Measurements from ENCODE around the gene ILRUN. TPM values are rescaled to one million over a fixed set of nuclear protein-coding genes. Genes with fewer than 3 reads are reported as not detected.

The ILRUN gene
- total RNA-seq, 1 donor from 2014 or later, result 37.7 TPM

DNA sequence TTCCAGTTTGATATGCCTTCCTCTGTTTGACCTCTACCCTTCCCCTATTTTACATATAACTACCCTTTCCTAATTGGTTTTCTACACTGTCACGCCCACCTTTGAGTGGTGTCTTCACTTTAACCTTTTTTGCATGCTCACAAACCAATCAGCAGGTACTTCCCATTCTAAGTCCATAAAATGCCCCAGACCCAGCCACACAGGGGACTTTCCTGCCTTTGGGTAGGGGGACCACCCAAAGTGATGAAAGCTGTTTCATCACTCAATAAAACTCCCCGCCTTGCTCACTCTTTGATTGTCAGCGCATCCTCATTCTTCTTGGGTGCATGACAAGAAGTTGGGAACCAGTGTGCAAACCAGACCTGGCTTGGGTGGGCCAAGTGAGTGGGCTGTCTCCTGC, 40.3 kb upstream of the ILRUN start:
- no peaks in the 10 kb centered on the region for H3K4me1 Mint-ChIP-seq (ENCODE audit: low read depth, unreplicated experiment)
- H3K9me3 Mint-ChIP-seq (ENCODE audit: unreplicated experiment), result no peaks in the 10 kb centered on the region
- no peaks in the 10 kb centered on the region for H3K27me3 Mint-ChIP-seq (ENCODE audit: unreplicated experiment)
- no peak overlapping the region for H3K4me3 Mint-ChIP-seq (ENCODE audit: unreplicated experiment)
- TF ChIP-seq CTCF (IDR thresholded peaks at IDR 0.05; ENCODE audit: partially characterized antibody, unreplicated experiment), result no peak
- H3K36me3 Mint-ChIP-seq (ENCODE audit: unreplicated experiment), result no peaks in the 10 kb centered on the region
- no peak for DNase-seq
- no peak overlapping the region for H3K27ac Mint-ChIP-seq (ENCODE audit: unreplicated experiment)

DNA sequence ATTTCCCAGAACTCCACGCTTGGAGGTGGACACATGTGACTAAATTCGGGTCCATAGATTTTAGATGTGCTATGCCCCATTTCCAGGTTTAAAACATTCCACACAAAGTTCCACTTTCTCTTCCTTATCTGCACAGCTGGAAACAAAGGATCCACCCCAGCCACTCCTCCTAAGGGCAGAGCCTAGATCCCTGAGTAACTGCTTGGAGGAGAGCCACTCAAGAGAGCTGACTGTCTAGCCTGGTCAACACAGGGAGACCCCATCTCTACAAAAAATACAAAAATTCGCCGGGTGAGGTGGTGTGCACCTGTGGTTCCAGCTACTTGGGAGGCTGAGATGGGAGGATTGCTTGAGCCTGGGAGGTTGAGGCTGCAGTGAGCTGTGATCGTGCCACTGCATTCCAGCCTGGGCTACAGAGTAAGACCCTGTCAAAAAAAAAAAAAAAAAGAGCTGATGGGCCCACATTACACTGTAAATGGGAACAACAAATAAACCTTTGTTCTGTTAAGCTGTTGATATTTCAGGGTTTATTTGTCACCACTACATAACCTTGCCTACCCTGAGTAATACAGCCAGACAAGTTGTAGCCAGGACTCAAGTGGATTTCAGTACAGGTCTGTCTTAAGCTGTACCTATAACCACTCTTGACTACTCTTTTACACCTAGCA, 35.0 kb upstream of the ILRUN start:
- Mint-ChIP-seq H3K4me1 (ENCODE audit: low read depth, unreplicated experiment) (no peaks in the 10 kb centered on the region), H3K27me3 (ENCODE audit: unreplicated experiment) (no peaks in the 10 kb centered on the region), H3K36me3 (ENCODE audit: unreplicated experiment) (no peaks in the 10 kb centered on the region), H3K27ac (ENCODE audit: unreplicated experiment) (no peak overlapping the region), H3K9me3 (ENCODE audit: unreplicated experiment) (no peaks in the 10 kb centered on the region), H3K4me3 (ENCODE audit: unreplicated experiment) (no peak overlapping the region)
- no peak for TF ChIP-seq CTCF (IDR thresholded peaks at IDR 0.05; ENCODE audit: partially characterized antibody, unreplicated experiment)
- DNase-seq, result no peak

- Mint-ChIP-seq H3K4me1 (ENCODE audit: low read depth, unreplicated experiment) (no peaks in the 10 kb centered on the region), H3K9me3 (ENCODE audit: unreplicated experiment) (peaks cover 2% of the 10 kb centered on the region), H3K27ac (ENCODE audit: unreplicated experiment) (no peak overlapping the region), H3K27me3 (ENCODE audit: unreplicated experiment) (peaks cover 2% of the 10 kb centered on the region), H3K36me3 (ENCODE audit: unreplicated experiment) (peaks cover 5% of the 10 kb centered on the region), H3K4me3 (ENCODE audit: unreplicated experiment) (no peak overlapping the region)
- no peak for DNase-seq
- TF ChIP-seq CTCF (IDR thresholded peaks at IDR 0.05; ENCODE audit: partially characterized antibody, unreplicated experiment), result no peak
These were observed 33.3 kb upstream of the ILRUN start for GRCh38 chr6:34729631-34730470.

DNA sequence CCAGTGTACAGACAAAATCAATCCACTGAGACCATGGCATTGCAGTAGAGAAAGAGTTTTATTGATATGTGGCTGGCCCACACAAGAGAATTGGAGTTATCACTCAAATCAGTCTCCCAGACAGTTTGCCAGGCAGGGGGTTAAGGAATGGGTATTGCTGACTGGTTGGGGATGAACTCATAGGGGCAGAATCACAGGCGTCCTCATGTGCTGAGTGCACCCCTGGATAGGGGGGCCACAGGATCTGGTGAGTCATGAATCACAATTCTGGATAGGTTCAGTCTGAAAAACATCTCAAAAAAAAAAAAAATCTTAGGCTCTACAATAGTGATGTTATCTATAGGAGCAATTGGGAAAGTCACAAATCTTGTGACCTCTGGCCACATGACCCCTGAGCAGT, 29.5 kb upstream of the ILRUN start:
- Mint-ChIP-seq H3K9me3 (ENCODE audit: unreplicated experiment) (peaks cover 2% of the 10 kb centered on the region), H3K36me3 (ENCODE audit: unreplicated experiment) (peaks cover 5% of the 10 kb centered on the region)

More for the DNA sequence above, 29.5 kb upstream of the ILRUN start:
- no peak overlapping the region for H3K4me3 Mint-ChIP-seq (ENCODE audit: unreplicated experiment)
- DNase-seq, result no peak
- no peaks in the 10 kb centered on the region for H3K4me1 Mint-ChIP-seq (ENCODE audit: low read depth, unreplicated experiment)
- peaks cover 2% of the 10 kb centered on the region for H3K27me3 Mint-ChIP-seq (ENCODE audit: unreplicated experiment)
- TF ChIP-seq CTCF (IDR thresholded peaks at IDR 0.05; ENCODE audit: partially characterized antibody, unreplicated experiment), result no peak
- H3K27ac Mint-ChIP-seq (ENCODE audit: unreplicated experiment), result no peak overlapping the region

All from glutamatergic neuron (in vitro differentiated cells).